ENCODE measurements around the gene ZNRF1.
A peak's percentile ranks its signal among the peaks of the same experiment; 100 is the strongest.
"Not testable (repeated sequence)": the region's sequence is repeated elsewhere in the genome, so short reads cannot be mapped to it uniquely, and the experiment has no call there.

Gene ZNRF1

GRCh38 chr16:75114179-75114945 lies 115.5 kb downstream of the ZNRF1 start:
- no peak for DNase-seq (ENCODE audit: low read depth)

- no peak for DNase-seq (ENCODE audit: low read depth)
Measured at GRCh38 chr16:75114946-75115825, 116.4 kb downstream of the ZNRF1 start.

- no peak for DNase-seq (ENCODE audit: low read depth)
Measured at GRCh38 chr16:75116081-75116910, 117.5 kb downstream of the ZNRF1 start, which contains the start of gene LDHD. Gene LDHD, minus strand, starts transcription at chr16:75116780. Its CDS starts 60 bp downstream, at chr16:75116720.

GRCh38 chr16:75116911-75117245 lies 118.1 kb downstream of the ZNRF1 start:
- DNase-seq (ENCODE audit: low read depth): no peak

GRCh38 chr16:75118943-75119539 lies 120.2 kb downstream of the ZNRF1 start:
- no peak for DNase-seq (ENCODE audit: low read depth)

- no peak for DNase-seq (ENCODE audit: low read depth)
Measured at GRCh38 chr16:75120253-75120652, 121.4 kb downstream of the ZNRF1 start.

GRCh38 chr16:75121949-75122568 lies 123.2 kb downstream of the ZNRF1 start:
- DNase-seq (ENCODE audit: low read depth): no peak

- no peak for DNase-seq (ENCODE audit: low read depth)
Measured at GRCh38 chr16:75122609-75123008, 123.8 kb downstream of the ZNRF1 start.

GRCh38 chr16:75127713-75128415 lies 129.0 kb downstream of the ZNRF1 start:
- DNase-seq (ENCODE audit: low read depth): no peak

- DNase-seq (ENCODE audit: low read depth): not testable (repeated sequence)
Measured at GRCh38 chr16:75129421-75130149, 130.8 kb downstream of the ZNRF1 start.

- no peak for DNase-seq (ENCODE audit: low read depth)
Measured at GRCh38 chr16:75130150-75130771, 131.4 kb downstream of the ZNRF1 start.

- no peak for DNase-seq (ENCODE audit: low read depth)
Measured at GRCh38 chr16:75131081-75131480, 132.3 kb downstream of the ZNRF1 start.

- DNase-seq (ENCODE audit: low read depth): no peak
Measured at GRCh38 chr16:75138233-75138632, 139.4 kb downstream of the ZNRF1 start.

GRCh38 chr16:75138636-75139035 lies 139.8 kb downstream of the ZNRF1 start:
- DNase-seq (ENCODE audit: low read depth): no peak

- no peak for DNase-seq (ENCODE audit: low read depth)
Measured at GRCh38 chr16:75139498-75139897, 140.7 kb downstream of the ZNRF1 start.

GRCh38 chr16:75143941-75144340 lies 145.1 kb downstream of the ZNRF1 start:
- DNase-seq (ENCODE audit: low read depth): no peak

GRCh38 chr16:75147968-75148310 lies 149.1 kb downstream of the ZNRF1 start:
- no peak for DNase-seq (ENCODE audit: low read depth)

- DNase-seq (ENCODE audit: low read depth): peak; percentile 91
Measured at GRCh38 chr16:75148311-75149195, 149.7 kb downstream of the ZNRF1 start, which contains the start of gene ZFP1. Gene ZFP1, plus strand, starts transcription at chr16:75148524. Its CDS starts 4,428 bp downstream, at chr16:75152952.

GRCh38 chr16:75151798-75152197 lies 153.0 kb downstream of the ZNRF1 start:
- no peak for DNase-seq (ENCODE audit: low read depth)

Measured in stimulated activated CD8-positive, alpha-beta memory T cell treated with anti-CD3 and anti-CD28 coated beads, Interleukin-15, amount 100 ng/mL, for 1 hour (primary cell).